Epithelial cell of esophagus (primary cell): ENCODE results near the gene UTF1.
"Not testable (repeated sequence)": the region's sequence is repeated elsewhere in the genome, so short reads cannot be mapped to it uniquely, and the experiment has no call there.

ENCODE experiments used
- DNase-seq: peaks from one replicate; pipeline ENCODE4 v3.0.0; 2010; ENCODE audit warnings: low read depth
- H3K4me3 ChIP-seq: 2 replicates; pipeline ENCODE4 v1.5.1; 2011; ENCODE audit warnings: mild to moderate bottlenecking, low read length, control low read depth
- CTCF ChIP-seq: IDR thresholded peaks from 2 replicates; pipeline ENCODE4 v1.5.1; 2011; ENCODE audit warnings: low read depth, mild to moderate bottlenecking, low read length, control low read depth, inconsistent platforms; ENCODE audit not compliant: insufficient read depth; ENCODE audit errors: missing control alignments

Gene UTF1

GRCh38 chr10:133260895-133261725, 31.1 kb downstream of the UTF1 start:
- no peak for TF ChIP-seq CTCF
- no peak for DNase-seq
- H3K4me3 ChIP-seq = peak overlapping the region; percentile 35

- TF ChIP-seq CTCF = no peak
- peak overlapping the region; percentile 35 for H3K4me3 ChIP-seq
- peak; percentile 80 for DNase-seq
These were observed 31.8 kb downstream of the UTF1 start for GRCh38 chr10:133261726-133262325.

- peak; percentile 79 for DNase-seq
- no peak overlapping the region for H3K4me3 ChIP-seq
- no peak for TF ChIP-seq CTCF
These were observed 32.7 kb downstream of the UTF1 start for GRCh38 chr10:133262696-133263095.

- TF ChIP-seq CTCF = no peak
- no peak overlapping the region for H3K4me3 ChIP-seq
These were observed 33.7 kb downstream of the UTF1 start for GRCh38 chr10:133263674-133264073.

GRCh38 chr10:133264461-133264860, 34.4 kb downstream of the UTF1 start:
- H3K4me3 ChIP-seq = no peak overlapping the region
- DNase-seq = peak; percentile 45
- TF ChIP-seq CTCF = no peak

More at GRCh38 chr10:133263674-133264073, 33.7 kb downstream of the UTF1 start:
- no peak for DNase-seq

- not testable (repeated sequence) for H3K4me3 ChIP-seq, DNase-seq
These were observed 35.0 kb downstream of the UTF1 start for GRCh38 chr10:133265052-133265451.

GRCh38 chr10:133266056-133266795, 36.2 kb downstream of the UTF1 start:
- H3K4me3 ChIP-seq = no peak overlapping the region
- DNase-seq = no peak
- TF ChIP-seq CTCF = no peak
